Panc1 (cell line): ENCODE measurements around the gene PPARD. TPM values are rescaled to one million over a fixed set of nuclear protein-coding genes. Genes with fewer than 3 reads are reported as not detected.

Experiments used
- ATAC-seq: fragments of 200-7000 bp; cut with Tn5 transposase; 2 replicates; pipeline ENCODE4 v1.9.1; 2020; ENCODE audit warnings: mild to moderate bottlenecking, moderate library complexity
- BruUV-seq: library from RNA; stranded (reverse); fragments of 400-500 nt; replicated peaks from 2 replicates; lab custom pipeline; 2021; lab: Mats Ljungman, UMichigan
- CTCF ChIA-PET: fragments of 300-600 bp; sonication (Branson Sonifier 250); formaldehyde crosslinking; loops from one replicate; lab custom pipeline; 2022; ENCODE audit warnings: antibody characterized with exemption; lab: Charles Lee
- POLR2A ChIA-PET: fragments of 300-600 bp; sonication (Branson Sonifier 250); formaldehyde crosslinking; loops from one replicate; lab custom pipeline; 2022; ENCODE audit warnings: antibody characterized with exemption; lab: Charles Lee
- DNase-seq: peaks from one replicate; pipeline ENCODE4 v3.0.0-alpha.2; 2010; ENCODE audit warnings: low read depth, low spot score
- H3K27ac ChIP-seq: 2 replicates; pipeline ENCODE4 v1.5.1; 2011; ENCODE audit warnings: mild to moderate bottlenecking, low read length, inconsistent platforms
- H3K27me3 ChIP-seq: fragments of 200-500 bp; sonication (Bioruptor generic); 2 replicates; pipeline ENCODE4 v1.6.0; 2014; ENCODE audit warnings: low read length, inconsistent platforms; ENCODE audit not compliant: control insufficient read depth, insufficient read depth
- H3K36me3 ChIP-seq: fragments of 200-500 bp; sonication (Bioruptor generic); 2 replicates; pipeline ENCODE4 v1.5.1; 2014; ENCODE audit warnings: inconsistent platforms, mild to moderate bottlenecking, low read length, moderate library complexity; ENCODE audit not compliant: control insufficient read depth, insufficient read depth
- H3K4me1 ChIP-seq: 2 replicates; pipeline ENCODE4 v1.5.1; 2011; ENCODE audit warnings: inconsistent platforms, mild to moderate bottlenecking, low read length, moderate library complexity; ENCODE audit not compliant: control insufficient read depth, insufficient read depth
- H3K4me3 ChIP-seq, 2 experiments: 2 replicates each; pipeline ENCODE4 v1.5.1; 2011 to 2012; ENCODE audit warnings: low read depth in 2 of 2, low read length in 2 of 2, mild to moderate bottlenecking in 2 of 2, inconsistent platforms in 1 of 2, moderate library complexity in 1 of 2
- H3K9me3 ChIP-seq: fragments of 200-500 bp; sonication (Bioruptor generic); 2 replicates; pipeline ENCODE4 v1.5.1; 2014; ENCODE audit warnings: low read depth, mild to moderate bottlenecking, inconsistent platforms, low read length, moderate library complexity; ENCODE audit not compliant: control insufficient read depth, insufficient read depth
- POLR2AphosphoS5 ChIP-seq: IDR thresholded peaks from 2 replicates; pipeline ENCODE4 v1.6.1; 2012; ENCODE audit warnings: mild to moderate bottlenecking, low read depth, low read length, moderate library complexity
- REST ChIP-seq, 2 experiments: IDR thresholded peaks; 2 replicates each; pipeline ENCODE4 v1.6.1; 2011 to 2012; ENCODE audit warnings: low read depth in 2 of 2, control low read depth in 1 of 2, low read length in 1 of 2, mild to moderate bottlenecking in 1 of 2, moderate library complexity in 1 of 2; ENCODE audit not compliant: insufficient read depth in 1 of 2
- SIN3A ChIP-seq: IDR thresholded peaks from 2 replicates; pipeline ENCODE4 v1.6.1; 2012; ENCODE audit warnings: low read depth, mild to moderate bottlenecking, low read length, moderate library complexity, borderline replicate concordance; ENCODE audit not compliant: insufficient read depth
- TCF7L2 ChIP-seq: IDR thresholded peaks from 2 replicates; pipeline ENCODE4 v1.6.1; 2011; ENCODE audit warnings: mild to moderate bottlenecking, low read depth, low read length, inconsistent platforms
- in situ Hi-C: cut with HindIII; loops from 2 replicates; pipeline ENCODE4 v1.10.0; 2016; ENCODE audit warnings: low sequenced_read_pairs, low pct_unique_long_range_greater_than_20kb
- intact Hi-C: fragments of 100-400 bp; cut with micrococcal nuclease; formaldehyde crosslinking; loops from one replicate; pipeline ENCODE4 v1.10.0; 2022; ENCODE audit not compliant: unreplicated experiment
- total RNA-seq: library from RNA; stranded (reverse); gene quantifications from one replicate; pipeline ENCODE4 v1.2.1, GENCODE V29; 2021; ENCODE audit not compliant: unreplicated experiment
- TF ChIP-seq, protein P1 (sequence below): fragments of 450-650 bp; IDR thresholded peaks from 2 replicates; pipeline ENCODE4 v1.5.1; 2017; ENCODE audit warnings: mild to moderate bottlenecking

The PPARD gene
- total RNA-seq, 1 experiment from 2014 or later, result 14.4 TPM

GRCh38 chr6:35454391-35455110 is 112.2 kb downstream of the PPARD start:
- no peak overlapping the region for H3K27ac ChIP-seq
- no peaks in the 10 kb centered on the region for H3K9me3 ChIP-seq
- in situ Hi-C loops, result no loop called here
- no peak overlapping the region for H3K4me3 ChIP-seq
- ChIA-PET CTCF (interaction anchor here (0.6 kb wide), 1 partner anchor 364 kb away, joined by 3 read pairs; no protein-coding TSS in a partner anchor), POLR2A (no interaction called here)
- no TSS peak for BruUV-seq
- intact Hi-C loops, result no loop called here
- H3K27me3 ChIP-seq, result no peaks in the 10 kb centered on the region
- no peak for TF ChIP-seq TCF7L2
- TF ChIP-seq, protein P1, sequence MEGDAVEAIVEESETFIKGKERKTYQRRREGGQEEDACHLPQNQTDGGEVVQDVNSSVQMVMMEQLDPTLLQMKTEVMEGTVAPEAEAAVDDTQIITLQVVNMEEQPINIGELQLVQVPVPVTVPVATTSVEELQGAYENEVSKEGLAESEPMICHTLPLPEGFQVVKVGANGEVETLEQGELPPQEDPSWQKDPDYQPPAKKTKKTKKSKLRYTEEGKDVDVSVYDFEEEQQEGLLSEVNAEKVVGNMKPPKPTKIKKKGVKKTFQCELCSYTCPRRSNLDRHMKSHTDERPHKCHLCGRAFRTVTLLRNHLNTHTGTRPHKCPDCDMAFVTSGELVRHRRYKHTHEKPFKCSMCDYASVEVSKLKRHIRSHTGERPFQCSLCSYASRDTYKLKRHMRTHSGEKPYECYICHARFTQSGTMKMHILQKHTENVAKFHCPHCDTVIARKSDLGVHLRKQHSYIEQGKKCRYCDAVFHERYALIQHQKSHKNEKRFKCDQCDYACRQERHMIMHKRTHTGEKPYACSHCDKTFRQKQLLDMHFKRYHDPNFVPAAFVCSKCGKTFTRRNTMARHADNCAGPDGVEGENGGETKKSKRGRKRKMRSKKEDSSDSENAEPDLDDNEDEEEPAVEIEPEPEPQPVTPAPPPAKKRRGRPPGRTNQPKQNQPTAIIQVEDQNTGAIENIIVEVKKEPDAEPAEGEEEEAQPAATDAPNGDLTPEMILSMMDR, result no peak
- TF ChIP-seq REST (IDR thresholded peaks at IDR 0.05; ENCODE audit: insufficient read depth in 1 of 2, low read depth in 2 of 2, low read length in 1 of 2), result no peak
- no peak for ATAC-seq
- DNase-seq, result no peak
- H3K4me1 ChIP-seq, result peaks cover 18% of the 10 kb centered on the region
- no peaks in the 10 kb centered on the region for H3K36me3 ChIP-seq

DNA sequence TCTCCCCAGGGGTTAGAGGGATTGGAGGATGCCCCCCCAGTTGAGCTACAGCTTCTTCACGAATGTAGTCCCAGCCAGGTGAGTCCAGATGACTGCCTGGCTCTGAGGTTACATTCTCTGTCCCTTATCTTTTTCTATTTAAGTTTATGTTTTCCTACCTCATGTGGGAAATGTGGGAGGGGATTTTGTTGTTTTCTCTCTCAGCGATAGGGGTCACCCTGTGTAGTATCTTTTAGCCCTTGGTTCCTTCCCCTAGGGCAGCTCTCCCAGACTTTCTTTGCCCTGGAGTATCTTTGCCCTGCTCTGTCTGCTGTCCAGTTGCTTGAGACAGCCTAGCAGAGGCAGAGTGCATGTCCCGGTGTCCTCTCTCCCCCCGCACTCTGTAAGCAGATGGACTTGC is 115.5 kb downstream of the PPARD start:
- ChIA-PET CTCF (no interaction called here), POLR2A (no interaction called here)
- H3K4me3 ChIP-seq, result no peak overlapping the region
- no peak for ATAC-seq
- H3K9me3 ChIP-seq, result no peaks in the 10 kb centered on the region
- H3K4me1 ChIP-seq, result peaks cover 10% of the 10 kb centered on the region
- TF ChIP-seq POLR2AphosphoS5 (no peak), SIN3A (no peak), REST (IDR thresholded peaks at IDR 0.05; ENCODE audit: insufficient read depth in 1 of 2, low read depth in 2 of 2, low read length in 1 of 2) (no peak), TCF7L2 (no peak)
- TF ChIP-seq, protein P1, result no peak
- intact Hi-C loops (no loop called here), in situ Hi-C loops (no loop called here)
- no peak for DNase-seq
- no peaks in the 10 kb centered on the region for H3K27me3 ChIP-seq
- no peaks in the 10 kb centered on the region for H3K36me3 ChIP-seq
- no peak overlapping the region for H3K27ac ChIP-seq
- BruUV-seq, result no TSS peak
